GM12891 (cell line): Measurements from ENCODE around the gene AHI1.

Experiments
- POLR2AphosphoS5 ChIP-seq: IDR thresholded peaks from 2 replicates; pipeline ENCODE4 v1.6.1; 2011; ENCODE audit warnings: low read depth, low read length, control low read depth
- TAF1 ChIP-seq: IDR thresholded peaks from 2 replicates; pipeline ENCODE4 v1.6.1; 2011; ENCODE audit warnings: low read depth, low read length, control low read depth

- TF ChIP-seq POLR2AphosphoS5 (no peak), TAF1 (no peak)
Observed at GRCh38 chr6:135329851-135330803, 167.4 kb downstream of the AHI1 start.
